C4-2B (cell line): ENCODE data around the gene COQ4.

Source experiments
- ZFX ChIP-seq: fragments of 450-650 bp; IDR thresholded peaks from 2 replicates; pipeline ENCODE4 v1.6.1; 2017
- TF ChIP-seq, protein P1 (sequence below): fragments of 450-650 bp; conservative IDR thresholded peaks from 2 replicates; pipeline ENCODE4 v1.5.1; 2017; ENCODE audit warnings: mild to moderate bottlenecking

GRCh38 chr9:128294142-128294541 lies 28.5 kb upstream of the COQ4 start:
- TF ChIP-seq, protein P1, sequence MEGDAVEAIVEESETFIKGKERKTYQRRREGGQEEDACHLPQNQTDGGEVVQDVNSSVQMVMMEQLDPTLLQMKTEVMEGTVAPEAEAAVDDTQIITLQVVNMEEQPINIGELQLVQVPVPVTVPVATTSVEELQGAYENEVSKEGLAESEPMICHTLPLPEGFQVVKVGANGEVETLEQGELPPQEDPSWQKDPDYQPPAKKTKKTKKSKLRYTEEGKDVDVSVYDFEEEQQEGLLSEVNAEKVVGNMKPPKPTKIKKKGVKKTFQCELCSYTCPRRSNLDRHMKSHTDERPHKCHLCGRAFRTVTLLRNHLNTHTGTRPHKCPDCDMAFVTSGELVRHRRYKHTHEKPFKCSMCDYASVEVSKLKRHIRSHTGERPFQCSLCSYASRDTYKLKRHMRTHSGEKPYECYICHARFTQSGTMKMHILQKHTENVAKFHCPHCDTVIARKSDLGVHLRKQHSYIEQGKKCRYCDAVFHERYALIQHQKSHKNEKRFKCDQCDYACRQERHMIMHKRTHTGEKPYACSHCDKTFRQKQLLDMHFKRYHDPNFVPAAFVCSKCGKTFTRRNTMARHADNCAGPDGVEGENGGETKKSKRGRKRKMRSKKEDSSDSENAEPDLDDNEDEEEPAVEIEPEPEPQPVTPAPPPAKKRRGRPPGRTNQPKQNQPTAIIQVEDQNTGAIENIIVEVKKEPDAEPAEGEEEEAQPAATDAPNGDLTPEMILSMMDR, result no peak
- no peak for TF ChIP-seq ZFX
